ENCODE measurements around the gene KLHL24.
"Not testable (repeated sequence)": the region's sequence is repeated elsewhere in the genome, so short reads cannot be mapped to it uniquely, and the experiment has no call there.

The KLHL24 gene

GRCh38 chr3:183687705-183688104 is 52.3 kb downstream of the KLHL24 start:
- H3K9me2 ChIP-seq (ENCODE audit: low read depth, low read length) = no peaks in the 10 kb centered on the region
- 0 out of 2 replicates have a peak, but pooled peaks cover 4% of the 10 kb centered on the region for H3F3A ChIP-seq (ENCODE audit: insufficient read depth, low read length)
- H3K27ac ChIP-seq (ENCODE audit: low read depth, low read length, poor library complexity, severe bottlenecking) = no peak overlapping the region
- no peaks in the 10 kb centered on the region for H3K36me3 ChIP-seq (ENCODE audit: insufficient read depth, low read length)
- no peak overlapping the region for H3K9ac ChIP-seq (ENCODE audit: low read length)
- no peaks in the 10 kb centered on the region for H3K79me2 ChIP-seq (ENCODE audit: insufficient read depth, low read length)
- H3K27me3 ChIP-seq (ENCODE audit: insufficient read depth, low read length) = no peaks in the 10 kb centered on the region
- no peak overlapping the region for H3K4me3 ChIP-seq (ENCODE audit: low read depth, low read length, poor library complexity, severe bottlenecking)
- H3K9me3 ChIP-seq (ENCODE audit: low read length) = no peaks in the 10 kb centered on the region
- TF ChIP-seq CTCF (IDR thresholded peaks at IDR 0.05; ENCODE audit: low read length) (no peak), EZH2 (IDR thresholded peaks at IDR 0.05; ENCODE audit: borderline replicate concordance, low read length) (no peak)
- no peak overlapping the region for H3K4me2 ChIP-seq (ENCODE audit: low read length)
- no peak overlapping the region for H2AFZ ChIP-seq (ENCODE audit: low read length)
- no peaks in the 10 kb centered on the region for H3K4me1 ChIP-seq (ENCODE audit: insufficient read depth, low read length, severe bottlenecking)
- no peaks in the 10 kb centered on the region for H4K20me1 ChIP-seq (ENCODE audit: insufficient read depth, low read length)

- Histone ChIP-seq H3K27ac (ENCODE audit: low read depth, low read length, poor library complexity, severe bottlenecking) (no peak overlapping the region), H3K36me3 (ENCODE audit: insufficient read depth, low read length) (no peaks in the 10 kb centered on the region), H3K4me2 (ENCODE audit: low read length) (no peak overlapping the region), H3F3A (ENCODE audit: insufficient read depth, low read length) (0 out of 2 replicates have a peak, but pooled peaks cover 4% of the 10 kb centered on the region), H3K4me3 (ENCODE audit: low read depth, low read length, poor library complexity, severe bottlenecking) (no peak overlapping the region), H3K4me1 (ENCODE audit: insufficient read depth, low read length, severe bottlenecking) (peaks cover 4% of the 10 kb centered on the region), H3K9me3 (ENCODE audit: low read length) (no peaks in the 10 kb centered on the region), H2AFZ (ENCODE audit: low read length) (no peak overlapping the region), H3K79me2 (ENCODE audit: insufficient read depth, low read length) (no peaks in the 10 kb centered on the region), H3K27me3 (ENCODE audit: insufficient read depth, low read length) (no peaks in the 10 kb centered on the region), H3K9me2 (ENCODE audit: low read depth, low read length) (no peaks in the 10 kb centered on the region), H4K20me1 (ENCODE audit: insufficient read depth, low read length) (no peaks in the 10 kb centered on the region), H3K9ac (ENCODE audit: low read length) (no peak overlapping the region)
- TF ChIP-seq EZH2 (IDR thresholded peaks at IDR 0.05; ENCODE audit: borderline replicate concordance, low read length) (no peak), CTCF (IDR thresholded peaks at IDR 0.05; ENCODE audit: low read length) (no peak)
Observed at GRCh38 chr3:183688874-183689273, 53.5 kb downstream of the KLHL24 start.

- not testable (repeated sequence) for H3K9me2 ChIP-seq (ENCODE audit: low read depth, low read length); H3K9ac ChIP-seq (ENCODE audit: low read length); H3K27me3 ChIP-seq (ENCODE audit: insufficient read depth, low read length); H2AFZ ChIP-seq (ENCODE audit: low read length); H3K79me2 ChIP-seq (ENCODE audit: insufficient read depth, low read length); H3K9me3 ChIP-seq (ENCODE audit: low read length); H3K36me3 ChIP-seq (ENCODE audit: insufficient read depth, low read length); H3K4me2 ChIP-seq (ENCODE audit: low read length); H3K27ac ChIP-seq (ENCODE audit: low read depth, low read length, poor library complexity, severe bottlenecking); H3K4me3 ChIP-seq (ENCODE audit: low read depth, low read length, poor library complexity, severe bottlenecking); H3F3A ChIP-seq (ENCODE audit: insufficient read depth, low read length); H4K20me1 ChIP-seq (ENCODE audit: insufficient read depth, low read length)
- H3K4me1 ChIP-seq (ENCODE audit: insufficient read depth, low read length, severe bottlenecking) = peaks cover 10% of the 10 kb centered on the region
Observed at GRCh38 chr3:183689621-183690020, 54.2 kb downstream of the KLHL24 start.

- Histone ChIP-seq H3F3A (ENCODE audit: insufficient read depth, low read length) (0 out of 2 replicates have a peak, but pooled peaks cover 4% of the 10 kb centered on the region), H4K20me1 (ENCODE audit: insufficient read depth, low read length) (no peaks in the 10 kb centered on the region), H2AFZ (ENCODE audit: low read length) (no peak overlapping the region), H3K4me2 (ENCODE audit: low read length) (no peak overlapping the region), H3K27ac (ENCODE audit: low read depth, low read length, poor library complexity, severe bottlenecking) (no peak overlapping the region), H3K9me3 (ENCODE audit: low read length) (no peaks in the 10 kb centered on the region), H3K9ac (ENCODE audit: low read length) (no peak overlapping the region), H3K36me3 (ENCODE audit: insufficient read depth, low read length) (no peaks in the 10 kb centered on the region), H3K9me2 (ENCODE audit: low read depth, low read length) (no peaks in the 10 kb centered on the region), H3K27me3 (ENCODE audit: insufficient read depth, low read length) (no peaks in the 10 kb centered on the region), H3K79me2 (ENCODE audit: insufficient read depth, low read length) (no peaks in the 10 kb centered on the region), H3K4me3 (ENCODE audit: low read depth, low read length, poor library complexity, severe bottlenecking) (no peak overlapping the region), H3K4me1 (ENCODE audit: insufficient read depth, low read length, severe bottlenecking) (peaks cover 10% of the 10 kb centered on the region)
- no peak for TF ChIP-seq EZH2 (IDR thresholded peaks at IDR 0.05; ENCODE audit: borderline replicate concordance, low read length)
- TF ChIP-seq CTCF (IDR thresholded peaks at IDR 0.05; ENCODE audit: low read length) = no peak
Observed at GRCh38 chr3:183690402-183690995, 55.1 kb downstream of the KLHL24 start.
